Stimulated activated CD4-positive, alpha-beta T cell treated with anti-CD3 and anti-CD28 coated beads, Interleukin-12 subunit alpha, Interleukin-12 subunit beta, amount 100 ng/mL, for 24 hours (primary cell): ENCODE results near the gene MARK4.
"Not testable (repeated sequence)": the region's sequence is repeated elsewhere in the genome, so short reads cannot be mapped to it uniquely, and the experiment has no call there.

ENCODE experiments used
- DNase-seq, 2 experiments: peaks; one replicate each; pipeline ENCODE4 v3.0.0-alpha.2; 2020; ENCODE audit warnings: low read depth in 2 of 2

Gene MARK4

GRCh38 chr19:45243144-45243732, 7.8 kb upstream of the MARK4 start:
- no peak for DNase-seq

GRCh38 chr19:45244133-45244794, 6.8 kb upstream of the MARK4 start:
- no peak for DNase-seq

- no peak for DNase-seq
Measured at GRCh38 chr19:45245334-45245787, 5.7 kb upstream of the MARK4 start, which contains the start of gene EXOC3L2. EXOC3L2 (minus strand) TSS chr19:45245407; CDS start chr19:45239045, 6,362 bp downstream.

- DNase-seq: no peak
Measured at GRCh38 chr19:45245826-45246225, 5.2 kb upstream of the MARK4 start.

- DNase-seq: no peak
Measured at GRCh38 chr19:45247136-45247535, 3.9 kb upstream of the MARK4 start.

GRCh38 chr19:45249261-45250033, 1.6 kb upstream of the MARK4 start:
- DNase-seq: no peak

GRCh38 chr19:45250216-45250831, 747 bp upstream of the MARK4 start:
- DNase-seq: no peak

GRCh38 chr19:45251452-45252354, 632 bp downstream of the MARK4 start:
- DNase-seq: no peak

GRCh38 chr19:45253396-45254027, 2.4 kb downstream of the MARK4 start:
- no peak for DNase-seq

GRCh38 chr19:45254044-45254531, 3.0 kb downstream of the MARK4 start:
- DNase-seq: no peak

- no peak for DNase-seq
Measured at GRCh38 chr19:45255611-45256157, 4.6 kb downstream of the MARK4 start.

GRCh38 chr19:45256836-45257235, 5.8 kb downstream of the MARK4 start:
- no peak for DNase-seq

- DNase-seq: no peak
Measured at GRCh38 chr19:45258862-45259261, 7.8 kb downstream of the MARK4 start.

GRCh38 chr19:45262570-45262969, 11.5 kb downstream of the MARK4 start:
- DNase-seq: no peak

- no peak for DNase-seq
Measured at GRCh38 chr19:45263013-45263412, 11.9 kb downstream of the MARK4 start.

- DNase-seq: no peak
Measured at GRCh38 chr19:45264781-45265317, 13.8 kb downstream of the MARK4 start.

GRCh38 chr19:45265375-45265774, 14.3 kb downstream of the MARK4 start:
- no peak for DNase-seq

GRCh38 chr19:45267296-45267695, 16.2 kb downstream of the MARK4 start:
- no peak for DNase-seq

- DNase-seq: not testable (repeated sequence)
Measured at GRCh38 chr19:45269939-45270338, 18.9 kb downstream of the MARK4 start.
